Transverse colon (tissue), 4 donors: ENCODE data around the gene MCFD2.
A peak's percentile ranks its signal among the peaks of the same experiment; 100 is the strongest.

Experiments
- EP300 ChIP-seq: sonication (generic); formaldehyde crosslinking; IDR thresholded peaks from one replicate; pipeline ENCODE4 v1.6.1; 2017; ENCODE audit warnings: antibody characterized with exemption, low read depth
- POLR2A ChIP-seq: fragments of 450-650 bp; IDR thresholded peaks from one replicate; pipeline ENCODE4 v1.6.1; 2016; ENCODE audit warnings: antibody characterized with exemption, mild to moderate bottlenecking, moderate library complexity
- POLR2AphosphoS5 ChIP-seq, 3 donors: sonication (generic); formaldehyde crosslinking; IDR thresholded peaks; one replicate each; pipeline ENCODE4 v1.6.1; 2016; ENCODE audit warnings: antibody characterized with exemption in 3 of 3
- TF ChIP-seq, protein P1 (sequence below), 5 experiments: fragments of 200-600 bp in 3 of 5; fragments of 450-650 bp in 2 of 5; sonication (generic) in 3 of 5; IDR thresholded peaks; 1 replicate in 2 of 5; 2 replicates in 3 of 5; pipeline ENCODE4 v1.5.1; 2016 to 2017; ENCODE audit warnings: antibody characterized with exemption in 5 of 5, inconsistent platforms in 3 of 5, mild to moderate bottlenecking in 2 of 5, moderate library complexity in 1 of 5

DNA sequence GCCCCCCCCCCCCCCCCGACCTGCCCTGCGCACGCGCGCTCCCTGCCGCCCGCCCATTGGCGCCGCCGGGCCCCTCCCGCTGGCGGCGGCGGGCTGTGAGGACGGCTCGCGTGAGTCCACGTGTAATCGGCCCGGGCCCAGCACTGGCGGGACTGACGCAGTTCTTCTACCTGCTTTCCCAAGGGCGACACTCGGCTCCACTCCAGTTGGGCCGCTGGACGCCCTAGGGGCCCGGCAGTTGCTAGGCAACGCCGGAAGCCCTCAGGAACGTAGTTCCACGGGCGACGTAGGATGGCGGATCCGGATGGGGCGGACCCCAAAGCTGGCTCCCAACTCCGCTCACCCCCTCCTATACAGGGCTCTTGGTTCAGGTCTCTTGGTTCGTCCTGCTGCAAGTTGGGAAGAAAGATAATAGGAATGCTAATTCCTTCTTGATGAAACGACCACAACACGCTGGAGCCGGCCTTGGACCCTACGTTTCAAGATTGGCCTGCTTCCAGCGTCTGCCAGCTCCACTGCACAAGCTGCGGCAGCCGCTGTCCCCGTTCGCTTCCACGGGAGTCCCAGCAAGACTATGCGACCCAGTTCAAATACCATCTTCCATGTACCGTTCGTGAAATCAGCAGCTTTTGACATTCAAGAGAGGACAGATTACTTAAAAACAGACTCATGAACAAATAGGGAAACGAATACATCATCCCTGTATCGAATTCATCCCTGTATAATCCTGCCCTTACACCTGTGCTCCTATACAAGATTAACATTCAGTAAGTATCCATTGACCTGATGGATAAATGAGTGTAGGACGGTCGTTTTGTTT lies 415 bp upstream of the MCFD2 start:
- TF ChIP-seq, protein P1, sequence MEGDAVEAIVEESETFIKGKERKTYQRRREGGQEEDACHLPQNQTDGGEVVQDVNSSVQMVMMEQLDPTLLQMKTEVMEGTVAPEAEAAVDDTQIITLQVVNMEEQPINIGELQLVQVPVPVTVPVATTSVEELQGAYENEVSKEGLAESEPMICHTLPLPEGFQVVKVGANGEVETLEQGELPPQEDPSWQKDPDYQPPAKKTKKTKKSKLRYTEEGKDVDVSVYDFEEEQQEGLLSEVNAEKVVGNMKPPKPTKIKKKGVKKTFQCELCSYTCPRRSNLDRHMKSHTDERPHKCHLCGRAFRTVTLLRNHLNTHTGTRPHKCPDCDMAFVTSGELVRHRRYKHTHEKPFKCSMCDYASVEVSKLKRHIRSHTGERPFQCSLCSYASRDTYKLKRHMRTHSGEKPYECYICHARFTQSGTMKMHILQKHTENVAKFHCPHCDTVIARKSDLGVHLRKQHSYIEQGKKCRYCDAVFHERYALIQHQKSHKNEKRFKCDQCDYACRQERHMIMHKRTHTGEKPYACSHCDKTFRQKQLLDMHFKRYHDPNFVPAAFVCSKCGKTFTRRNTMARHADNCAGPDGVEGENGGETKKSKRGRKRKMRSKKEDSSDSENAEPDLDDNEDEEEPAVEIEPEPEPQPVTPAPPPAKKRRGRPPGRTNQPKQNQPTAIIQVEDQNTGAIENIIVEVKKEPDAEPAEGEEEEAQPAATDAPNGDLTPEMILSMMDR (IDR thresholded peaks at IDR 0.05): no peak
- TF ChIP-seq POLR2AphosphoS5 (IDR thresholded peaks at IDR 0.05): peak; percentile 70 to 87 (median 84)
- peak; percentile 65 for TF ChIP-seq POLR2A
- TF ChIP-seq EP300: no peak
